IMR-90 (cell line): ENCODE results near the gene CD14. TPM values are rescaled to one million over a fixed set of nuclear protein-coding genes. Genes with fewer than 3 reads are reported as not detected.

Experiments
- ATAC-seq: fragments of 200-7000 bp; cut with Tn5 transposase; 2 replicates; pipeline ENCODE4 v1.9.1; 2020; ENCODE audit warnings: low read depth, mild to moderate bottlenecking, moderate library complexity
- BruUV-seq: library from RNA; stranded (reverse); fragments of 400-500 nt; replicated peaks from 2 replicates; lab custom pipeline; 2021; lab: Mats Ljungman, UMichigan
- CTCF ChIA-PET: fragments of 300-600 bp; formaldehyde crosslinking; extraction: SDS; loops from one replicate; lab custom pipeline; 2021; ENCODE audit warnings: antibody characterized with exemption; lab: Yijun Ruan, JAX
- POLR2A ChIA-PET: fragments of 300-600 bp; sonication (Branson Sonifier 250); formaldehyde crosslinking; loops from one replicate; lab custom pipeline; 2022; ENCODE audit warnings: antibody characterized with exemption; ENCODE audit not compliant: unreplicated experiment; lab: Charles Lee
- DNase-seq: peaks from one replicate; pipeline ENCODE4 v3.0.0; 2013
- H2AFZ ChIP-seq: replicated peaks from 2 replicates; pipeline ENCODE3; 2013; ENCODE audit warnings: low read length, mild to moderate bottlenecking; ENCODE audit not compliant: poor library complexity
- H2AK5ac ChIP-seq: 2 replicates; pipeline ENCODE4 v1.6.1; 2013; ENCODE audit warnings: low read depth, low read length, inconsistent platforms
- H2AK9ac ChIP-seq: replicated peaks from 2 replicates; pipeline ENCODE3; 2013; ENCODE audit warnings: mild to moderate bottlenecking, low read depth, low read length, moderate library complexity; ENCODE audit not compliant: poor library complexity
- H2BK120ac ChIP-seq: 2 replicates; pipeline ENCODE4 v1.6.1; 2013; ENCODE audit warnings: low read depth, low read length, inconsistent platforms
- H2BK15ac ChIP-seq: 3 replicates; pipeline ENCODE4 v1.6.1; 2013; ENCODE audit warnings: low read depth, low read length, inconsistent platforms
- H2BK20ac ChIP-seq: 2 replicates; pipeline ENCODE4 v1.6.1; 2013; ENCODE audit warnings: low read depth, mild to moderate bottlenecking, inconsistent platforms, low read length, moderate library complexity
- H2BK5ac ChIP-seq: 2 replicates; pipeline ENCODE4 v1.6.1; 2013; ENCODE audit warnings: mild to moderate bottlenecking, low read depth, low read length, inconsistent platforms; ENCODE audit not compliant: poor library complexity, severe bottlenecking
- H3K14ac ChIP-seq: replicated peaks from 2 replicates; pipeline ENCODE4 v1.6.1; 2013; ENCODE audit warnings: low read depth, low read length, inconsistent platforms
- H3K18ac ChIP-seq: 2 replicates; pipeline ENCODE4 v1.6.1; 2013; ENCODE audit warnings: low read depth, low read length, control low read depth
- H3K23ac ChIP-seq: 2 replicates; pipeline ENCODE4 v1.6.1; 2013; ENCODE audit warnings: low read depth, low read length, inconsistent platforms
- H3K27ac ChIP-seq: 2 replicates; pipeline ENCODE4 v1.5.1; 2013; ENCODE audit warnings: mild to moderate bottlenecking, control low read depth, low read length; ENCODE audit not compliant: insufficient read depth
- H3K27me3 ChIP-seq: 2 replicates; pipeline ENCODE4 v1.6.1; 2013; ENCODE audit warnings: low read length; ENCODE audit not compliant: control insufficient read depth, insufficient read depth
- H3K36me3 ChIP-seq: 2 replicates; pipeline ENCODE4 v1.6.1; 2013; ENCODE audit warnings: low read length, mixed read lengths; ENCODE audit not compliant: control insufficient read depth, insufficient read depth
- H3K4ac ChIP-seq: 2 replicates; pipeline ENCODE4 v1.6.1; 2013; ENCODE audit warnings: low read depth, low read length, inconsistent platforms
- H3K4me1 ChIP-seq: 2 replicates; pipeline ENCODE4 v1.6.1; 2013; ENCODE audit warnings: low read length, mixed read lengths; ENCODE audit not compliant: control insufficient read depth, insufficient read depth
- H3K4me2 ChIP-seq: 2 replicates; pipeline ENCODE4 v1.6.1; 2013; ENCODE audit warnings: low read depth, mild to moderate bottlenecking, control low read depth, low read length, moderate library complexity
- H3K4me3 ChIP-seq: 2 replicates; pipeline ENCODE4 v1.5.1; 2013; ENCODE audit warnings: low read depth, mild to moderate bottlenecking, control low read depth, low read length, moderate library complexity; ENCODE audit not compliant: insufficient read depth
- H3K56ac ChIP-seq: 2 replicates; pipeline ENCODE4 v1.6.1; 2013; ENCODE audit warnings: low read length, inconsistent platforms; ENCODE audit not compliant: insufficient read depth; ENCODE audit errors: extremely low read depth
- H3K79me1 ChIP-seq, 2 experiments: 2 replicates each; pipeline ENCODE4 v1.6.1; 2013; ENCODE audit warnings: low read length in 2 of 2, inconsistent platforms in 1 of 2, low read depth in 1 of 2
- H3K9ac ChIP-seq: 2 replicates; pipeline ENCODE4 v1.6.1; 2013; ENCODE audit warnings: low read depth, low read length, control low read depth
- H3K9me1 ChIP-seq: 2 replicates; pipeline ENCODE4 v1.6.1; 2013; ENCODE audit warnings: low read length, inconsistent platforms; ENCODE audit not compliant: insufficient read depth
- H3K9me3 ChIP-seq: 2 replicates; pipeline ENCODE4 v1.6.1; 2013; ENCODE audit warnings: low read length; ENCODE audit not compliant: control insufficient read depth, insufficient read depth
- H4K20me1 ChIP-seq: 2 replicates; pipeline ENCODE4 v1.6.1; 2013; ENCODE audit warnings: low read length, inconsistent platforms; ENCODE audit not compliant: insufficient read depth
- H4K5ac ChIP-seq: 2 replicates; pipeline ENCODE4 v1.6.1; 2013; ENCODE audit warnings: mild to moderate bottlenecking, low read depth, low read length, control low read depth
- H4K8ac ChIP-seq, 2 experiments: 2 replicates each; pipeline ENCODE4 v1.6.1; 2013; ENCODE audit warnings: low read depth in 2 of 2, low read length in 2 of 2, control low read depth in 1 of 2, inconsistent platforms in 1 of 2
- H4K91ac ChIP-seq: 2 replicates; pipeline ENCODE4 v1.6.1; 2013; ENCODE audit warnings: low read depth, low read length, inconsistent platforms; ENCODE audit not compliant: insufficient read depth
- CHD1 ChIP-seq: IDR thresholded peaks from 2 replicates; pipeline ENCODE4 v1.6.1; 2012; ENCODE audit warnings: low read depth, low read length, improper control_type of control experiment
- MAFK ChIP-seq: IDR thresholded peaks from 2 replicates; pipeline ENCODE4 v1.6.1; 2012; ENCODE audit warnings: low read depth, low read length, improper control_type of control experiment
- NFE2L2 ChIP-seq: fragments of 150-350 bp; IDR thresholded peaks from 2 replicates; pipeline ENCODE4 v1.6.1; 2016; ENCODE audit warnings: low read depth, mild to moderate bottlenecking, low read length
- POLR2A ChIP-seq: IDR thresholded peaks from 2 replicates; pipeline ENCODE4 v1.6.1; 2012; ENCODE audit warnings: mild to moderate bottlenecking, low read depth, low read length
- WGBS, 2 experiments: methylation state at CpG; one replicate each; pipeline versions ENCODE4 v1.1.5 to v1.1.7; 2013; ENCODE audit warnings: missing lambda C conversion rate in 2 of 2; ENCODE audit not compliant: insufficient read length in 1 of 2; ENCODE audit errors: extremely low coverage in 2 of 2; 5-methylcytosine and 5-hydroxymethylcytosine counted together
- dilution Hi-C: fragments of 300-500 bp; cut with HindIII; formaldehyde crosslinking; loops from one replicate; pipeline ENCODE4 v1.14.3; 2018; ENCODE audit warnings: low sequenced_read_pairs; ENCODE audit not compliant: unreplicated experiment
- in situ Hi-C: fragments of 300-500 bp; cut with MboI; formaldehyde crosslinking; loops from 3 replicates; pipeline ENCODE4 v1.14.3; 2019; ENCODE audit warnings: low sequenced_read_pairs, inconsistent platforms, mixed read lengths
- intact Hi-C: fragments of 100-400 bp; cut with micrococcal nuclease; formaldehyde crosslinking; loops from 2 replicates; pipeline ENCODE4 v1.10.0; 2022
- polyA plus RNA-seq, 3 experiments: library from polyadenylated mRNA; depleted of rRNA; stranded (reverse); fragments of >200 nt; gene quantifications; 2 replicates each; pipeline ENCODE4 v1.2.3, GENCODE V29; 2012; ENCODE audit warnings: low replicate concordance in 1 of 3
- total RNA-seq: library from RNA; depleted of rRNA; stranded (reverse); fragments of >200 nt; gene quantifications from 2 replicates; pipeline ENCODE4 v1.2.3, GENCODE V29; 2012

CD14 gene
- total and polyA plus RNA-seq, 2 of the 4 experiments (the other 2 are of a cell fraction), result 0.17 to 0.18 TPM

DNA sequence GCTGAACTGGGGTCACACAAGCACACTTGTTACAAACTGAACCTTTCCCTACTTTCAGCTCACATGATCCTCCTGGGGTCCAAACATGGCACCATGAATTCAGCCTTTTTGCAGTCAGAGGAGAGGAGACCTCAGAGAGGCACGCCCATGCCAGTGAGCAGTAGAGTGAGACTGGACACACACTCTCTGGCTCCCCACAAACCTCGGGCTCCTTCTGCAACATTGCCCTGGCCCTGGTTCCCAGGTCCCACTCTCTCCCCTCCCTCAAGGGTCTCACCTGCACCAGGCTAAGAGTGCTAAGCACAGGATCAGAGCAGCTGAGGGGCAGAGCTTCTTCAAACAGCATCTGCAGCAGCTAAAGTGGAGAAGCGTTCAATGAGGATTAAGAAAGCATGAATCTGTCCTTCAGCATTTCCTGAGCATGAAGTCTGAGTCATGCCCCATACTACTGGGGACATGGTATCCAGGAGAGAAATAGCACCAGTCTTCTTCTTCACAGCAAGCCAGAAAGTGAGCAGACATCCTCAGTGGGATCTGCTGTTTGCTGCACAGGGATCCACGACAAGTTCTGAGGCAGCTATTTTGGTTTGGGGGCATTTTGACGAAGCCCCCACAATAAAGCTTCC is 41.1 kb downstream of the CD14 start:
- peak overlapping the region; percentile 57; the same call in 1 of the 3 replicates for H2BK15ac ChIP-seq
- DNase-seq, result peak; percentile 57
- H3K27ac ChIP-seq, result no peak overlapping the region
- ChIA-PET CTCF (no interaction called here), POLR2A (no interaction called here)
- H3K4me2 ChIP-seq, result no peak overlapping the region
- no peak overlapping the region for H3K9ac ChIP-seq
- H4K5ac ChIP-seq, result no peak overlapping the region
- peak overlapping the region; percentile 80 for H2BK20ac ChIP-seq
- H2BK5ac ChIP-seq, result no peak overlapping the region
- intact Hi-C loops, result no loop called here
- H2AK5ac ChIP-seq, result peak overlapping the region; percentile 79; the same call in 1 of the 2 replicates
- H4K20me1 ChIP-seq, result no peaks in the 10 kb centered on the region
- no peaks in the 10 kb centered on the region; the same call in 1 of the 2 replicates for H3K27me3 ChIP-seq
- H3K4me3 ChIP-seq, result no peak overlapping the region
- dilution Hi-C loops, result no loop called here
- peak overlapping the region; percentile 22; the same call in 1 of the 2 replicates for H2BK120ac ChIP-seq
- TF ChIP-seq MAFK (no peak), NFE2L2 (no peak), CHD1 (no peak), POLR2A (no peak)
- BruUV-seq, result no TSS peak
- no peak overlapping the region for H3K23ac ChIP-seq
- no peaks in the 10 kb centered on the region for H3K9me1 ChIP-seq
- no peaks in the 10 kb centered on the region for H3K36me3 ChIP-seq
- 20% methylated on average over 1 of the region's 5 CpGs; no CpG with 5 or more reads in 1 of the 2 experiments for WGBS, 2 experiments
- H4K8ac ChIP-seq, result peak overlapping the region in 1 of 2 experiments; percentile 72; a peak in 1 of 4 replicates
- no peak overlapping the region for H3K18ac ChIP-seq
- H2AK9ac ChIP-seq, result peak overlapping the region; percentile 69
- peak overlapping the region; percentile 50 for H3K4ac ChIP-seq
- H2AFZ ChIP-seq, result peak overlapping the region; percentile 89
- no peaks in the 10 kb centered on the region for H3K79me1 ChIP-seq
- peak; percentile 80 for ATAC-seq
- peak overlapping the region; percentile 15; the same call in 1 of the 2 replicates for H3K14ac ChIP-seq
- H4K91ac ChIP-seq, result no peak overlapping the region
- no peaks in the 10 kb centered on the region for H3K9me3 ChIP-seq
- no peak overlapping the region for H3K56ac ChIP-seq
- in situ Hi-C loops, result no loop called here
- peaks cover 12% of the 10 kb centered on the region for H3K4me1 ChIP-seq
